DMS53 (cell line): ENCODE measurements around the gene NR2F2.

ENCODE experiments used
- DNase-seq: peaks from one replicate; lab custom pipeline; 2025; lab: John Stamatoyannopoulos, UW

The NR2F2 gene

DNA sequence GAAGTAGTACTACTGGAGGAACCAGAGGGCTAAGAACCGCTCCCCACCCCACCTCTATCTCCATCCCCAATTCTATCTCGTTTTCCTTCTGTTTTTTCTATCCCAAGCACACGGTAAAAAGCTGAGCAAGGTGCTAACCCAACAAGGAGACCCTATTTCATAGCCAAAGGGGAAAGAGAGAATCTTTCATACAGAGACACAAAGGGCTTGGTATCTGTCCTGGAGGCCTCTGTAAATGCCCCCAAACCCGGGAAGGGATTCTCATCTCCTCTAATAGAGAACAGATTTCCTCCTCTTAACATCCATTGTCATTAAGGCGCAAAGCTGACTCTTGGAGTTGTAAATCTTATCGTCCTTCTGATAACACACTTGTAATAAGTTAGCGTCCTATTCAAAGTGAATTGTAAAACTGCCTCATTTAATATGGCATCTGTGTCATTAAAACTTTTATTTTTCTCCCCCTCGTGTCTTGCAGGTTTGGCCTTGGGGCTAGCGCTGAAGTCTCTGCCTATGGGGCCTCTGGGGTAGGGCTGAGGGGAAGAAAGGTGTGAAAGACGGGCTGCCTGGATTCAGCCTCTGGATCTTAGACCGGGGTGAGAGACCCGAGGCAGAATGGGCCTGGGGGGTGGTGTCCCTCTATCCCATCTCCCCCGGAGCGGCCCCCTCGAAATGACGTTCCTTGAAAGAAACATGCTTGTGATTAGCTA, 12.1 kb downstream of the NR2F2 start:
- no peak for DNase-seq

DNA sequence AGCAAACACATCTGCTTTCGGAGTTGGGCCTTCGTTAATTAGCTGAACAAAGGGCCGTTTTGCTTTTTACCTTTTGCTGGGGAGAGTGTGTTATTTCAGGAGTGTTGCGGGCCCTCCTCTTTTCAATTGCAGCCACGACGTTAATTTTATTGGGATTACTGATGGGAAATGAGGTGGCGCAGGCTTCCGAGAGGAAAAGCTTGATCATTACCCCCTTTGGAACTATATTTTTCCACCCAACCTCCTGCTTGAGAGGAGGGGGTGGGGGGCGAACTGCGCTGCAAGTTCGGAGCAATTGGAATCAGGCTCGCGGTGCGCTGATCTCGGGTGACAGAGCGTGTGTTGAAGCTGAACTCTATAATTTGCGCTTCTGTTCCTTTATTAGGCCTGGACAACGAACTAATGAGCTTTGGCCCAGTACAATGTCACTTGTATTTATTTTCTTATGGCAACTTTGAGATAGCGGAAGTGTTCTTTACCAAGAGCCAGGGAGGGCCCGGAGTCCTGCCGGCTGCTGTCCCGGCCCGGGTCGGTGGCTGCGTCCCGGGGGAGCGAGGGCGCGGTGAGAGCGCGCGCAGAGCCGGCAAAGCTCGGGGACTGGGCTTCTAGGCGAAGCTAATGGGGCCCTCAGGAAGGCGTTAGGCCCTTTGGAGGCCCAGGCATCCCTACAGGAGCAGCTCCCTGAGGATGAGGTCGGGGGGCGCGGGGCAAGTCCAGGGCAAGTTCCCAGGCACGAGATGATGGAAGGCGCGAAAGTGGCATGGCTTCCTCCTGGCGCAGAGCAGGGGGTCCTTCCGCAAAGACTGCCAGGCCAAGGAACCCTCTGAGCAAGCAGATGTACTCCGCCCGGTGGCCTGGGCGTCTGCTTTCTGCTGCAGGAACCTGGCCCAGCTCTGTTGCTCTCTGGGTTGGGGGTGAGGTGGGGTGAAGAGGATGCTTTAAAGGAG, 12.9 kb downstream of the NR2F2 start:
- DNase-seq = no peak

DNA sequence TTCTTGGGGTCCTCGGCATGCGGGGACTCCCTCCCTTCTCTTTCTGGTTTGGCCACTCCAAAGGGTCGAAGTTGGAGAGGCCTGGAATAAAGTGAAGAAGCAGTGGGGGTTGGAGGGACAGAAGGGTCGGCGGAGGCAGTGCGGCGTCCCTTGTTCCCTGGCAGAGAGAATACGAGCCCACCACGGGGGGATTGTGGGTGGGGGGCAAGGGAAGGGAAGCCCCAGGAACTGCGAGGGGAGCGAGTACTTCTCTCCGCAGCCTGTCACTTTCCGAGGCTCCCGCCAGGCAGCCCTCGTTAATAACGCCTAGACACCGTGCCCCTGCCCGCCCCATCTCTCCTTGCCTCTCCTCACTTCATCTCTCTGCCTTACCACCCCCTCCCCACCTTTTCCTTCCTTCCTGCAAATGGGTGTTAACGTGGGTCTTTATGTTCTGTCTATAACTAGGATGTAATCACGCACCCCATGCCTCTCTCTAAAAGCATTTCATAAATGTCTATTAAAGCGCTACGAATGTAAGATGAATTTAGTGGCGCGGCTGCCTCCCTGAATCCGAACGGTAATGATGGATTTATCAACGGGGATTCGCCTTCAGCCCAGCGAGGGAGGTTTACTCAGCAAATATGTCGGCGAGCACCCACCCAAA, 13.7 kb downstream of the NR2F2 start:
- DNase-seq = no peak

DNA sequence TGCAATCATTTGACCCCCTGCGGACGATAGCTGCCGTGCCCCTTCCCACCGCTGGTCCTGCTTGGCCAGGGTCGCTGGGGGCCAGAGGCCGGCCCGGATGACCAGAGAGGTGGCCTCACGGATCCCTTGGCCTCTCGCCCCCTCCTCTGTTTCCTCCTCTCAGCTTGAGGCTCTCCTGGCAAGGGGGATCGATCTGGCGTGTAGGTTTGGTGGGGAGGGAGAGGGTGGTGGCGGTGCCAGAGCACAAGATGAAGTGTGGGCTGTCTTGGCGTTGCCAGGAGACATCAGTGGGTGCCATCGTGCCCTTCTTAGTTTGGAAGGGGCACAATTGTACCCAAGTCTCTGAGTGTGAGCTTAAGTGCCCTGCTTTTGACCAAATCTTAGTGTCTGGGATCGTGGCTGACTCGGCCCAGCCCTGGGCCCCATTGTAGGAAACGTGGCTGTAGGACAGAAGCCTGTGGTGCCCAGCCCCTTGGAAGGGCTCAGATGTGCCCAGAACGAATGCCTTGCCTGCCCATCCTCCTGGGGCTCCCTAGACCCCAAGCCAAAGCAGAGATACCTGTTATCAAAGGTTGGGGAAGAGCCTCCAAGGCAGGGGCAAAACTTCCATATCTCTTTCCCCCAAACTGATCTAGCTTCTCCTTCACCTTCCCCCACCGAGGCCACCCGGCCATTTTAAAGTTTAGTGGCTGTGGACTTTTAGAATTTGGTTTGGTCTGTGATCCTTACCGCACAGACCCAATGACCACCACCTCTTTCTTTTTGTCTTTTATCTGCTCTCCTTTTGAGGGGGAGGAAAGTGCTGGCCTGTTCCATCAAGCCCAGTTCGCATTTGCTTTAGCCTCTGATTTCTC, 14.4 kb downstream of the NR2F2 start:
- DNase-seq = no peak

DNA sequence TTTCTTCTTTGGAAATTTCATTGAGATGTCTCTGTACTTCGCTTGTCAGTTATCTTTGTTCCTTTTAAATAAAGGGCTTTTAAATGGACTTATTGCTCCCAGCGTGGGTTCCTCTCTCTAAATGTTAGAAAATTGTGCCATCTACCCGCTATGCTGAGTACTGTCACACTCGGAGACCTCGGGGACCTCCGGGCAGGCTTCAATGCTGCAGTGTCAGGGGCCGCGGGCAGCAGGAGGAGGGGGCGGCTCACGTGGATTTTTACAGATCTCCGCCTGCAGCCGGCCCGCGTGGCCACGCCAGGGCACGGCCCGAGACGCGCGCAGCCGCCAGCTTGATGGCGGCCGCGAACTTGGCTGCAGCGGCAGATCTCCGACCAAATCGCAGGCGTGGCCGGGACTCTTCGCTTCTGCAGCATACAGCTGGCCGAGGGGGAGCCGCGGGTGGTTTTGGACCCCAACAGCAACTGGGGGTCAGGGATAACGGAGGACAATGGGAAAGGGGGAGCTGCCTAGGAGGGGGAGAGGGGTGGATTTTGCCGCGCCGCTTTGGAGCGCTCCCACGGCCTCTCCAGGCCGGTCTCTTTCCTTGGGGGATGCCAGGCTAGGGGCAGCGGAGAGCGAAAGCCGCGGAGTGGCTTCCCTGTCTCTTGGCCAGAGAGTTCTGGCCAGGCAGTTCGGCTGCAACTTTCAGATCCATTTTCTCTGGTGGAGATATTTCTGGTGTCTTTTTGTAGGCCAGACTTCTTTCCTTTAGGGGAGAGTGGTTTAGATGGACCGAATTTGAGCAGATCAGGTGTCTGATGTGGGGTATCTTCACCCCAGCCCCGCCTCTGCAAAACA, 15.3 kb downstream of the NR2F2 start:
- no peak for DNase-seq

DNA sequence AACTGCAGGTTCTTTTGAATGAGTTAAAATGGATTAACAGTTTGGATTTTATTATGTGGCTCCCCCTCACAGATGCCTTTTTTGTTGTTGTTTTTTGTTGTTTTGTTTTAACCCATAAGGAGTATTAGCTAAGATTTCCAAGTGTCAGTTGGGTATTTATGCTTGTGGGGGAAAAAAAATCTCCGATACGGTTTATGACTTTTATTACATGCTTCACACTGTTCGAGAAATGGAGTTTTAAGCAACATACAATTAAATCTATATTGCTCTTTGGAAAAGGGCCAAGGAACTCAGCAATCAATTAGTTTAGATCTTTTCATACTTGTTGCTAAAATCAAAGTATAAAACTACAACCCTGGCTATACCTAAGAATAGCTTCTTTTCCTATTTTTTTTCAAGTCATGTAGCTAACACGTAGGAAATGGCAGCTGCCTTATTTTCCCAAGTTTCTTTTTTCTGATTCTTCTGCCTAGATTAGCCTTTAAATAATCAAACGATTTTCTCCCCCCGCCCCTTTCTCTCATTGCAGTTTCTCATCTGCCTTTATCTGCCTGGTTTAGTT, 16.0 kb downstream of the NR2F2 start:
- no peak for DNase-seq

DNA sequence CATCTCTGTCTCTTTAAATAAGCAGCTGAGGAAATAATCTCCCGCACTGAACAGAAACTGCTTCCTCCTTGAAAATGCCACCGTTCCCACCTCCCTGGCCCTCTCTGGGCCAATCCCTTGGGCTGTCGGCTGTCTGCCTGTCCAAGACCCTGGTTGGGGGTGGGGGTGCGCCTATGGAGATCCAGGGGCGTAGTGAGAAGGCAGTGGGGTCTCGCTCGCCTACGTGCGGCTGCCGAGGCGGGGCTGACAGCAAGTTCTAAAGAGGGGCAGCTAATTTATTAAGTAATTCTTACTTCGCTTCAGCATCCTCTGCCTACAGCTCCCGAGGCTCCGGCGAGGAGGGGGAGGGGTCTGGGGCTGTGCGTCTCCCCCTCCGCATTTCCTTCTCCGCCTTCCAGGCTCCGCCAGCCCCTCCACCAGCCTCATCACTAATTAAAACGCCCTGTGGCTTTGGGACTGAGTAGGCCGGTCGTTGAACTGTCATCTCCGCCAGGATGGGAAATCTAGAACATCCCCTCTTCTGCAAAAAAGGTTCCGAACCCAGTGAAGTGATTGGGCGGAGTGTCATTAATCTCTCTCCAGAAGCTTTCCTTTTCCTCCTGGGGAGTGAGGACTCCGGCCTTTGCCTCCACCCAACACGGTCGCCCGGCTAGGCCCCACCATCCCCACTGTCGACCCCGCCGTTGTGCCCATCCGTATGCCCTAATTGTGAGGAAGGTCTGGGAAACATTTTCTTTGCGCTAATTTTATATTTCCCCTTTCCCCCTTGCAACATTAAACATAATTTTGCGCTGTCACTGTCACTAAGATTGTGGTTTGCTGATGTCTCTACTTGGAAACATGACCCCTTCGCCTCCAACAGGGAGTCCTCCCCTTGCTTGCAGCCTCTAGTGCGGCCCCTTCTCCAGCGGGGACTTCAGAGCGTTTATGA, 16.9 kb downstream of the NR2F2 start:
- no peak for DNase-seq

DNA sequence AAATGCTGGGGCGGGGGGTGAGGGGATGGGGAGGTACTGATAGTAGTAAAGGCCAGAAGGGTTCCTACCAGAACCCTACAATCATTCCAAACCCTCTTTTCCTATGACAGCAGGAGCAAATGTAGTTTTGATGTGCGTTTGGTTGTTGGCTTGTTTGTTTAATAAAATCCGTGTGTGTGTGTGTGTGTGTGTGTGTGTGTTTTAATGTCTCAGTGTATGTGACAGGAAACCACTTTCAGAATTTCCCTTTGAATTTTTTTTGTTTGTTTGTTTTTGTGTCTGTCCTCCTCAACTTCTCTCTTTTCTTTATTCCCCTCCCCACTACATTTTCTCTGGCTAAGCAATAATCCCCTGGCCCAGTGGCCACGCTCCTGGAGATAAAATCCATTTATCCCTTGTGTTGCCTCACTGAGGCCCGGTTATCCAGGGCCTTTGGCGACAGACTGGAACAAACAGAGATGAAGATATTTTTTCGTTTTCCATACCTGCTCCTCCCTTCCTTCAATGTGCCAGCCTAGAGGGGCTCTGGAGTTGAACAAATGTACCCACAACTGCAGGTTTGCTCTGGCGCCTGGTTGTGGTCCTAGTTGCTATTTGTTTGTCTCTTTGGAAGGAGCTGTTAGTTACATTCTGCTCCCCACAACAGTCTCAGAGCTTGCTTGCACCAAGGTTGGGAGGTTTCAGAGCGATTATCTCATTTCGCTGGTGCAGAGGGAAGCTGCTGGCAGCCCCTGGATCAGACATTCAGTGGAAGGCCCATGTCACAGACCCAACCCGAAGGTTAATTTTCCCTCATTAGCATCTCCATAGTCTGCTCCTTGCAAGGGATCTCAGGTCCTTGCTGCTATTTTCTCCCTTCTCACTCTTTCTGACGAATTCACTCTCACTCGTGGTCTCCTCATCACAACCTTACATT, 17.9 kb downstream of the NR2F2 start:
- DNase-seq = no peak

DNA sequence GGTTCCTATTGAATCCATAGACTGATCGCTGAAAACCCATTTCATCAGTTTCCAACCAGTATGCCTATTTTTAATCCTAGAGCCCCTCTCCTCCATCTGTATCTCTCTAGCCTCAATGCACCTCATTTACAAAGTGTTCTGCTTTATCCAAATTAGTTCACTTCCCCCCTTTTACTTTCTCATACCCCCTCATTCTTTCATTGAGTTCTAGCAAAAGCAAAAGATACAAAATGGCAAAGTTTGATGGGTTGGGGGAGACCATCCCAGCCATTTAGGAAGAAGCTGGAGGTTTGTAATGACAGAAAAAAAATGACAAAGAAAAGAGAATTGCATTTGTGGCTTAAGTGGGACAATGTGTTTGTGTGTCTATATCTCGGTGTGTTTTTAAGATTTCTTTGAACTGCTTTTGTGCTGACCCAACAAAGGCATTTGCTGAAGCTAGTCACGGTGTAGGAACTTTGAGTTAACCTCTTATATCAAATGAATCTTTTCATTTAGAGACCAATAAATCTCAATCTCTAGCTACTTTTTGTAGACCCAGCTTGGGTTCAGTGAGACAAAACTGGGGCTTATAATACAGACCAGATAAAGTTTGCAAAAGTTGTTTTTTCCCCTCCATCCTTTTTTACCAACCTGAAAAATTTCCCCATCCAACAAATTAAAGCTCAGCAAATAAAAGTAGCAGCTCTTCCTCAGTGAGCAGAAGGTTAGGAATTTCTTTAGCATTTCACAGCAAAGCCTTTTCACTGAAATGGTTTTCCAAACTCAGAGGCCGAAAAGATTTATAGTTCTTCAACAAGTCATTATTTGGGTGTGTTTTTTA, 18.7 kb downstream of the NR2F2 start:
- DNase-seq = no peak

DNA sequence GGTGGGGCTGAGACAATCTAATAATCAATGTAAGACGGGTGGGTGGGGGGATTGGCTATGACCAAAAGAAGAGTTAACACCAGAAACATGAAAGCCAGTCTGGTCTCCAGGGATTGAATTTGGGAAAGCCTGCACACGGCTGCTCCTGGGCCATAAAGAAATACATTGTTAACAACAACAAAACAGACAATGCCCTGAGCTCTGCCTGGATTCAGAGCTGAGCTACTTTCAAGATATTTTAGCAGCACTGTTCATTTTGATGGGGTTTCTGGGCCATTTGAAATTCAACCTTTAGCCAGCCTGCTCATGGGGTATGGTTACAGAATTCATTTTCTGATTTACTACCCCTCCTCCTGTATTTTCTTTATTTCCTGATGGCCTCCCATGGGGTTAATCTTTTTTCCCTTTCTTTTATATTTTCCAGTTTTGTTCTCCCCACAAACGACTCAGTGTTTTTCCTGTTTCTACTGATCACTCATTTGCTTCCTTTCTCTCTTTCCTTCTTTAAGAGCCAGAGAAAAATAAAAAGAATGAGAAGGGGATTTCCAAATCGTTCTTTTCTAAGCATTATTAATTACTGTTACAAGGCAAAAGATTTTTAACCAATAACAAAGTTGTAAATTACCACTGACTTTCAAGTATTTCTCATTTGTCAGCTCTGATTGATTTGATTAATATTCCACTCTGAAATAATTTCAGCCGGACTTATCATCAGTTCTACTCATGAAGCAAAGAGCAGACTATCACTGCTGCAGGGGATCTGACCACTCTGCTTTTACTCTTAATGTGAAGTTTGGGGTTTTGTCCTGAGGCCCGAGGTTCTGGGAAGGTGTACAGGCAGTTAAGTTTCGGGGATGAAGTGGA, 19.6 kb downstream of the NR2F2 start:
- no peak for DNase-seq

DNA sequence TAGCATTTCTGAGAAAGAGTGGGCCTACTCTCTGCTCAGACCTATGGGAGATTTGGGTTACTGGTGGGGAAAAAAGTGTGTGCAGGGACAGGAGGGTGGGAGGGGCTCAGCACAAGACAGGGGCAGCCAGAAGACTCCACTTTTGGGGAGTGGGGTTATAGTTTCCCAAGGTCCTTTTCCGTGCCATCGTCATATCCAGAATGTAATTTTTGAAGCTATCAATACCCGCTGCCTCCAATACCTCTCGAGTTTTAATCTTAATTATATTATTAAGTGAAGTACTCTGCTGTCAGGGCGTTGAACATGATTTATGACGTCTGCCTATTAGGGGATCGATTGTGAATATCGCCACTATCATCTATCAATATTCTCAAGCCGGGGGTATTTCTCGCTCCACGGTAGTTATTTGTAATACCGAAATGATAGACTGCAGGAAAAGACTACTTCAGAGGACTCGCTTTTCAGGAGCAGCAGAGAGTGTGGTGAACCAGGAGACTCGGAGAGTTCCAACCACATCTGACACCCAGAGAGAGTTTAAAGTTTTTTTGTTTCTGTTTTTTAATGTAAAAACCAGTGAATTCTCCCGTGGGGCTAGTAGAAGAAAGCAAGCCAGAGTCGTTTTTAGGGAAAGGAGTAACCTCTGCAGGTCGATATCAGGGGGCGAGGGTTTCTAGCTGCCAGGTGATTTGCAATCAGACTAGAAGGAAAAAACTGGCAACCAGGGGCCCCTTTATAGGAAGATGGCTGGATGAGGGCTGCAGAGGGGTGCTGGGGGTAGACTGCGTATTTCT, 20.6 kb downstream of the NR2F2 start:
- DNase-seq = no peak

DNA sequence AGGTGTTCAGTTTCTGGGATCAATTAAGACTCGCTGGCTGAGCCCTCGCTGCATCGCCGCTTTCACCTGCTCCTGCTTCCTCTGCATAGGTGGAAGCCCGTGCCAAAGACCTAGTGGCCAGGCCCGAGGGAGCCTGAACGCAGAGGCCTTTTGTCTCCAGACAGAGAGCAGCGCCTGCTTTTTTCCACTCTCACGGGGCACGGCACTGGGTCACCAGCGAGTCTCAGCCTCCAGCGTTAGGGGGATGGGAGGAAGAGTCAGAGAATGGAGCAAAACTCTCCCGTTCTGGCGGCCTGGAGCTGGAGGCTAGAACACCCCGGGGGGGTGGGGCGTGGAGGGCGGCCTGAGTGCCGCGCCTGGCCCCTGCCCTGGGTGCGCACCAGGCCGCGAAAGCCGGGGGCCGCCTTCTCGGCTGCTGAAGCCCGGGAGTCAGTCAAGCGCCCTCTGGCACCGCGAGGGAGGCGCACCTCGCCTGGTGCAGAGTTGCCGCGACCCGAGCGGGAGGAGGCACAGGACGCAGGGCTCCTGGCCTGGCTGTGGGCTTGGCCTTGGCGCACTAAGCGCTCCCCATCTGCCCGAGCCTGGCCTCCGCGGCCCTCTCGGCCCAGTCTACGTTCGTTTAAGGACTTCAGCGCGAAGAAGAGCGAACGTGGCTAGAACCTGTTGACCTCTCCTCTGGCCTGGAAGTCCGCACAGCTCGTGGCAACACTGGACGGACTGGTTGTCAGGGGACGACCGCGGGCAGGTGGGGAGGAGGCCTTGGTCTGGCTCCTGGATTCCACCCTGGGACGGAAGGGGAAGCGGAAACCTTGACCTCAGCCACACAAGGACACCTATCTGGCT, 21.5 kb downstream of the NR2F2 start:
- no peak for DNase-seq

DNA sequence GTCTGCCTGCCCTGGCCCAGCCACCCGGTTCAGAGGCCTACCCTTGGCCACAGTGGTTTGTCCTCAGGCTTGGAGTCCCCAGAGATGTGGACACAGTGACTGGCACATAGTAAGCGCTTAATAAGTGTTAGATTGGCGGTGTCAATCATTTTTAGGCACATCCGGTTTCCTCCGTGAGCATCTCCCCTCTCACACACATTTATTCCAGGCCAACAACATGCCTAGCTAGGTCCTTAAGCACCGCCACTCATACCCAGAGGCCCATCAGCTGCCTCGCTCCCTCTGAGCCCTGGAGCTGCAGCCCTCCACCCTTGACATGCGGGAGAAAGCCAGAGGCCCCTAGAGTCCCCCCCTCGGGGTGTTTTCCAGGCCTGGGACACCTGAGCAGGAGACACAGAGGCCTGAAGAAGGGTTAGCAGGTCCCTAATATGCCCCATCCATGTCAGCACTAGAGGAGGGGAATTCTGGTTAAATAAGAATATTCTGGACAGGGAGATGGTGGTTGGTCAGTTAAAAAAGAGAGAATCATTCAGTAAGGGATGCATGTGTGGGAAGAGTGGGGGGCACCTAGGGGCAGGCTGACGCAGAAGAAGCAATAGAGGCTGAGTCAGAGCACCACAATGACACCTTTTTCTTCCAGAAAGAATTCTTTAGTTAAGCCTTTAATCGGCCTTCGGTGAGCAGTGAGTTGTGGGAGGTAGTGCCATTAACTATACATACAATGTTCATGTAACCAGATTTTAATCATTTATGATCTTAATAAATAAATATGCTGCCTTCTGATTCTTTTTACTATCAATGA, 22.3 kb downstream of the NR2F2 start:
- DNase-seq = no peak

DNA sequence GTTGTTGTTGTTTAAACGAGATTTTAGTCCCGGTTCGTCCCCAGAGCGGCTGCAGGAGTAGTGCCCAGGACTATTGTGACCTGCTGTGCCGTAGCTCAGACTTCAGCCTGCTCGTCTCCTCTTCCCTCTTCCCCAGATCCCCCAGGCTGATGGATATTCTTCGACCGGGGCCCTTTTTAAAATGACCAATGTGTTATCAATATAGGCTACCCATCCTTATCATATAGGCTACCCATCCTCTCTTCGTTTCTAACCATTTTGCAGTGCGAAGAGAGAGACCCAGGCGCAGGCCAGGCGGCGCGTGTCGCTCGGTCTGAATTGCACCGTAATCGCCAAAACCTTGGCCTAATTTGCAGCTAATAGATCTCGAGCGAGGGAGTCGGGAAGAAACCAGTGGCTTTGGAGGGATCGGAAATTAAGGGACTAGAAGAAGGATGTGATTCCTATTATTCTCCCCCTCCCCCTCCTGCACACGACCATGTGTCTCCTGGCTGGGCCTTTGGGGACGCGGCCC, 23.0 kb downstream of the NR2F2 start:
- DNase-seq = no peak
